PC-3 (cell line): ENCODE data around the gene LGALS9C. TPM values are rescaled to one million over a fixed set of nuclear protein-coding genes. Genes with fewer than 3 reads are reported as not detected.
A peak's percentile ranks its signal among the peaks of the same experiment; 100 is the strongest.
"Not testable (repeated sequence)": the region's sequence is repeated elsewhere in the genome, so short reads cannot be mapped to it uniquely, and the experiment has no call there.

Source experiments
- ATAC-seq: fragments of 200-7000 bp; cut with Tn5 transposase; 2 replicates; pipeline ENCODE4 v1.9.1; 2020; ENCODE audit warnings: mild to moderate bottlenecking, moderate library complexity
- Bru-seq: library from RNA; stranded (reverse); fragments of 400-500 nt; gene quantifications from one replicate; lab custom pipeline; 2021; lab: Mats Ljungman, UMichigan
- BruChase-seq, 2 experiments: library from RNA; stranded (reverse); fragments of 400-500 nt; gene quantifications; one replicate each; lab custom pipeline; 2021; lab: Mats Ljungman, UMichigan
- BruUV-seq: library from RNA; stranded (reverse); fragments of 400-500 nt; replicated peaks from 2 replicates; lab custom pipeline; 2021; lab: Mats Ljungman, UMichigan
- CTCF ChIA-PET: fragments of 300-600 bp; sonication (Branson Sonifier 250); formaldehyde crosslinking; loops from one replicate; lab custom pipeline; 2022; ENCODE audit warnings: antibody characterized with exemption; lab: Charles Lee
- POLR2A ChIA-PET: fragments of 300-600 bp; sonication (Branson Sonifier 250); formaldehyde crosslinking; loops from one replicate; lab custom pipeline; 2022; ENCODE audit warnings: antibody characterized with exemption; ENCODE audit not compliant: unreplicated experiment; lab: Charles Lee
- DNase-seq: peaks from one replicate; pipeline ENCODE4 v3.0.0-alpha.2; 2015
- H2AFZ ChIP-seq: fragments of 300-600 bp; sonication (generic); 2 replicates; pipeline ENCODE4 v1.6.0; 2016; ENCODE audit warnings: antibody characterized with exemption, low read length
- H3F3A ChIP-seq: fragments of 300-600 bp; sonication (generic); one replicate; pipeline ENCODE4 v1.6.0; 2017; ENCODE audit warnings: antibody characterized with exemption, low read length, control low read depth, mild to moderate bottlenecking; ENCODE audit not compliant: unreplicated experiment
- H3K27ac ChIP-seq: fragments of 300-600 bp; sonication (generic); 2 replicates; pipeline ENCODE4 v1.5.1; 2016; ENCODE audit warnings: mild to moderate bottlenecking, low read length
- H3K27me3 ChIP-seq: fragments of 300-600 bp; sonication (generic); 2 replicates; pipeline ENCODE4 v1.6.1; 2016; ENCODE audit warnings: low read length, mixed read lengths
- H3K36me3 ChIP-seq: fragments of 300-600 bp; sonication (generic); 2 replicates; pipeline ENCODE4 v1.6.1; 2016; ENCODE audit warnings: low read depth, mixed run types, low read length, mixed read lengths
- H3K4me1 ChIP-seq: fragments of 300-600 bp; sonication (generic); 2 replicates; pipeline ENCODE4 v1.5.1; 2016; ENCODE audit warnings: low read length; ENCODE audit not compliant: insufficient read depth
- H3K4me2 ChIP-seq: fragments of 300-600 bp; sonication (generic); 2 replicates; pipeline ENCODE4 v1.6.0; 2016; ENCODE audit warnings: low read length
- H3K4me3 ChIP-seq: fragments of 300-600 bp; sonication (generic); 2 replicates; pipeline ENCODE4 v1.5.1; 2016; ENCODE audit warnings: mild to moderate bottlenecking, low read length, mixed read lengths
- H3K79me2 ChIP-seq: fragments of 300-600 bp; sonication (generic); 2 replicates; pipeline ENCODE4 v1.6.1; 2017; ENCODE audit warnings: low read length, mixed read lengths
- H3K9ac ChIP-seq: fragments of 300-600 bp; sonication (generic); 2 replicates; pipeline ENCODE4 v1.6.0; 2016; ENCODE audit warnings: mild to moderate bottlenecking, low read length
- H3K9me2 ChIP-seq: fragments of 300-600 bp; sonication (generic); replicated peaks from 2 replicates; pipeline ENCODE4 v1.6.1; 2016; ENCODE audit warnings: mixed run types, low read length, mixed read lengths
- H3K9me3 ChIP-seq: fragments of 300-600 bp; sonication (generic); 2 replicates; pipeline ENCODE4 v1.6.1; 2016; ENCODE audit warnings: low read length, mixed read lengths
- H4K20me1 ChIP-seq: fragments of 300-600 bp; sonication (generic); 2 replicates; pipeline ENCODE4 v1.6.1; 2016; ENCODE audit warnings: low read length, mixed read lengths
- intact Hi-C: fragments of 100-400 bp; cut with micrococcal nuclease; formaldehyde crosslinking; loops from 2 replicates; pipeline ENCODE4 v1.9.0; 2023
- long read RNA-seq: library from polyadenylated mRNA; unstranded; transcript quantifications from one replicate; pipeline ENCODE4 v2.0.0, GENCODE V29; 2021; ENCODE audit not compliant: unreplicated experiment
- total RNA-seq: library from RNA; depleted of rRNA; stranded (reverse); fragments of >200 nt; gene quantifications from 2 replicates; pipeline ENCODE4 v1.2.3, GENCODE V29; 2014; rRNA removed

Gene LGALS9C
- total RNA-seq (not detected in 2 replicates), Bru-seq, nascent RNA (not detected), BruChase-seq, experiment 1, labeled RNA remaining after a 6-hour chase (not detected), BruChase-seq, experiment 2, labeled RNA remaining after a 2-hour chase (not detected)
- long read RNA-seq, result 0 reads

GRCh38 chr17:18476508-18477308 is at the start of gene LGALS9C:
LGALS9C (plus strand) TSS chr17:18476789; CDS start chr17:18476855, 66 bp downstream.
- H2AFZ ChIP-seq, BruUV-seq, CTCF ChIA-PET, H3K36me3 ChIP-seq, H3K4me2 ChIP-seq, H4K20me1 ChIP-seq, POLR2A ChIA-PET, H3K27ac ChIP-seq, H3K79me2 ChIP-seq, H3K4me3 ChIP-seq, H3K4me1 ChIP-seq, H3K9ac ChIP-seq, DNase-seq, H3K9me3 ChIP-seq, intact Hi-C loops, H3F3A ChIP-seq, H3K27me3 ChIP-seq, H3K9me2 ChIP-seq, ATAC-seq: not testable (repeated sequence)

DNA sequence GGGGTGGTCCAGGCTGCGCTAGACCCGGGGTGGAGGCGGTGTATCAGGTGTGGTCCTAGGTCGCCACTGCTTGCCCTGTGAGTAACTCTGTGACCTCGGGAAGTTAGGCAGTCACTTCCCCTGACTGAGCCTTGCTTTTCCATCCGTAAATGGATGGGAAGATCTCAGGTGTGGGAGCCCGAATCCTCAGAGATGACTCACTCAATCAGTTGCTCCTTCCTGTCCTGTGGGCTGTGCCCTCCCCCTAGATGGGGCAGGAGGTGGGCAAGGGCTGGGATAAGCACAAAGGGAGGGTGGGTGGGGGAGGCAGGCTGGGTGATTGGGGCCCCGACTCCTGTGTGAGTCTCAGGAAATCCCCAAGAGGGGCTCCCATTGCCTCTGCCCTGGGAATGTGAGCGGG is 44.4 kb upstream of the LGALS9C start:
- not testable (repeated sequence) for H3K36me3 ChIP-seq, H3K4me1 ChIP-seq, H2AFZ ChIP-seq

GRCh38 chr17:18439465-18439870 is 37.1 kb upstream of the LGALS9C start:
- ATAC-seq, result peak; percentile 63
- POLR2A ChIA-PET, H3K9ac ChIP-seq, H3K36me3 ChIP-seq, CTCF ChIA-PET, BruUV-seq, H3K4me2 ChIP-seq, H3K27ac ChIP-seq, H3K4me3 ChIP-seq, H3F3A ChIP-seq, intact Hi-C loops, H2AFZ ChIP-seq, H4K20me1 ChIP-seq, DNase-seq, H3K79me2 ChIP-seq, H3K9me3 ChIP-seq, H3K4me1 ChIP-seq, H3K27me3 ChIP-seq, H3K9me2 ChIP-seq: not testable (repeated sequence)

More for the DNA sequence above, 44.4 kb upstream of the LGALS9C start:
- H3K4me2 ChIP-seq, H3F3A ChIP-seq, H3K27ac ChIP-seq, H3K27me3 ChIP-seq, H4K20me1 ChIP-seq, intact Hi-C loops, BruUV-seq, CTCF ChIA-PET, H3K4me3 ChIP-seq, H3K9me3 ChIP-seq, POLR2A ChIA-PET, H3K9ac ChIP-seq, H3K9me2 ChIP-seq, ATAC-seq, DNase-seq, H3K79me2 ChIP-seq: not testable (repeated sequence)

DNA sequence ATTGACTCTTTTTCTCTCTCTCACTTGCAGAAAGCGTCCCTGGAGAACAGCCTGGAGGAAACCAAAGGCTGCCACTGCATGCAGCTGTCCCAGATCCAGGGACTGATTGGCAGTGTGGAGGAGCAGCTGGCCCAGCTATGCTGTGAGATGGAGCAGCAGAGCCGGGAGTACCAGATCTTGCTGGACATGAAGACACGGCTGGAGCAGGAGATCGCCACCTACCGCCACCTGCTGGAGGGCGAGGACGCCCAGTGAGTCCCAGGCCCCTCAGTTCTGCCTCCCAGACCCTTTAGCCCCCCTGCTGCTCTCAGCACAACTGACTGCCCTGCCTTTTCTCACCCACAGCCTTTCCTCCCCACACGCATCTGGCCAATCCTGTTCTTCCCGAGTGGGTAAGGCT is 34.5 kb upstream of the LGALS9C start:
- ATAC-seq, POLR2A ChIA-PET, H3K27ac ChIP-seq, intact Hi-C loops, H3K9me2 ChIP-seq, H3K79me2 ChIP-seq, H4K20me1 ChIP-seq, BruUV-seq, H3K4me3 ChIP-seq, H3K9me3 ChIP-seq, H2AFZ ChIP-seq, DNase-seq, H3K4me1 ChIP-seq, H3K36me3 ChIP-seq, H3K27me3 ChIP-seq, H3F3A ChIP-seq, CTCF ChIA-PET, H3K4me2 ChIP-seq, H3K9ac ChIP-seq: not testable (repeated sequence)

GRCh38 chr17:18442532-18442931 is 34.1 kb upstream of the LGALS9C start:
- DNase-seq, H3K79me2 ChIP-seq, BruUV-seq, H3K27me3 ChIP-seq, H4K20me1 ChIP-seq, H3K36me3 ChIP-seq, H3F3A ChIP-seq, H3K9me2 ChIP-seq, intact Hi-C loops, H3K4me3 ChIP-seq, ATAC-seq, H3K4me2 ChIP-seq, H2AFZ ChIP-seq, H3K9ac ChIP-seq, H3K27ac ChIP-seq, H3K4me1 ChIP-seq, POLR2A ChIA-PET, H3K9me3 ChIP-seq, CTCF ChIA-PET: not testable (repeated sequence)

DNA sequence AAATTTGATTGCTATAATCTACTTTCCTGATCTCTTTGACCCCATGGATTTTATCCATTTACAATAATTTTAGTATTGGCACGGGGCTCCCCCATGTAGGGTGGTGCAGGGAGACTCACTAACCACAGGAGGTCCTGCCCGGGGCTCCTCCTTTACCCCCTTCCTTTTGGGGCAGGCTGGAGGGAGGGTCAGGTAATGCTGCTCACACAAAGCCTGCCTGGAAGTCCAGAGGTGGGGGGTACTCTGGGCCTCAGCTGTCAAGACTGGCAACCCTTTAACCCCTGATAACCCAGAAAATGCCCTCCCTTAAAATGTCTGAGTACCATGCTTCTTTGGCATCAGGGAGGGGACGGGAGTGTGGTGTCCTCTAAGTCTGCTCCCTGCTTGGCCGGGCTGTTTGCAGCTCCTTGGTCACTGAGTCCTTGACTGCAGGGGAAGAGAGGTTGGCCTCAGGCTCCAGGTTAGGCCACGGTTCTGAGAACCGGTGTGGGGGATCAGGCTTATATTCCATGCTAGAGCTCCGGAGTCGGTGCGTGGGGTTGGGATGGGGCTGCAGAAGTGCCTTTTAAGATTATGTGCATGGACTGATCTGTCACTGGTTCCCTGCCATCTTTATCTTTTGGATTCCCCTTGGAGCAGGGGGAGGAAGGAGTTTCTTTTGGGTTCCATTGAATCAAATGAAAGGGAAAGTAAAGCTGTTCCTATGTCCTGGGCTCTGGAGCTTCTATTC is 28.9 kb upstream of the LGALS9C start:
- H3K4me2 ChIP-seq, H4K20me1 ChIP-seq, H3K4me3 ChIP-seq, H3K9ac ChIP-seq, H3K79me2 ChIP-seq, H3K27me3 ChIP-seq, H3K9me2 ChIP-seq, H2AFZ ChIP-seq, DNase-seq, H3K9me3 ChIP-seq, intact Hi-C loops, POLR2A ChIA-PET, H3K4me1 ChIP-seq, H3F3A ChIP-seq, ATAC-seq, H3K36me3 ChIP-seq, H3K27ac ChIP-seq, CTCF ChIA-PET, BruUV-seq: not testable (repeated sequence)
